SU-DHL-6 (cell line): ENCODE results near the gene CXXC4.

Experiments
- H2AFZ ChIP-seq: fragments of 200-600 bp; sonication (generic); 2 replicates; pipeline ENCODE4 v1.6.1; 2014; ENCODE audit warnings: low read depth, mild to moderate bottlenecking, moderate library complexity, mixed read lengths, antibody characterized with exemption, low read length; ENCODE audit not compliant: severe bottlenecking
- H3F3A ChIP-seq: fragments of 200-600 bp; shearing (Covaris generic); 2 replicates; pipeline ENCODE4 v1.6.0; 2016; ENCODE audit warnings: antibody characterized with exemption, mild to moderate bottlenecking; ENCODE audit not compliant: insufficient read depth
- H3K27ac ChIP-seq: fragments of 200-600 bp; sonication (generic); 2 replicates; pipeline ENCODE4 v1.5.1; 2016; ENCODE audit warnings: low read depth, mild to moderate bottlenecking, low read length, moderate library complexity, mixed read lengths
- H3K27me3 ChIP-seq: fragments of 200-600 bp; sonication (generic), shearing (Covaris generic); 2 replicates; pipeline ENCODE4 v1.6.0; 2014; ENCODE audit warnings: mild to moderate bottlenecking, low read length
- H3K36me3 ChIP-seq: fragments of 200-600 bp; sonication (generic); 2 replicates; pipeline ENCODE4 v1.6.1; 2014; ENCODE audit warnings: mild to moderate bottlenecking, low read length, mixed read lengths
- H3K4me2 ChIP-seq: fragments of 300-600, 200-600 bp; shearing (Covaris generic), sonication (generic); 2 replicates; pipeline ENCODE4 v1.6.0; 2014; ENCODE audit warnings: low read length, low read depth, mild to moderate bottlenecking; ENCODE audit not compliant: poor library complexity, severe bottlenecking
- H3K4me3 ChIP-seq: fragments of 200-600 bp; sonication (generic); 2 replicates; pipeline ENCODE4 v1.5.1; 2014; ENCODE audit warnings: antibody characterized with exemption, low read length, mild to moderate bottlenecking, mixed read lengths; ENCODE audit not compliant: insufficient read depth, poor library complexity, severe bottlenecking
- H3K79me2 ChIP-seq: fragments of 200-600 bp; sonication (generic); 2 replicates; pipeline ENCODE4 v1.6.1; 2014; ENCODE audit warnings: mild to moderate bottlenecking, low read length, moderate library complexity; ENCODE audit not compliant: insufficient read depth
- H3K9ac ChIP-seq: fragments of 200-600 bp; sonication (generic); 2 replicates; pipeline ENCODE4 v1.7.0; 2014; ENCODE audit warnings: mild to moderate bottlenecking, low read length
- H3K9me2 ChIP-seq: fragments of 200-600 bp; sonication (generic); replicated peaks from 2 replicates; pipeline ENCODE4 v1.6.1; 2014; ENCODE audit warnings: low read length; ENCODE audit not compliant: insufficient read depth
- H3K9me3 ChIP-seq: fragments of 200-600 bp; sonication (generic); 2 replicates; pipeline ENCODE4 v1.6.1; 2014; ENCODE audit warnings: low read length, mixed read lengths; ENCODE audit not compliant: insufficient read depth
- H4K20me1 ChIP-seq: fragments of 200-600 bp; sonication (generic); 2 replicates; pipeline ENCODE4 v1.6.1; 2014; ENCODE audit warnings: low read depth, mild to moderate bottlenecking, antibody characterized with exemption, low read length, moderate library complexity, mixed read lengths
- CTCF ChIP-seq: fragments of 200-600 bp; sonication (generic); IDR thresholded peaks from one replicate; pipeline ENCODE4 v1.5.1; 2017; ENCODE audit warnings: antibody characterized with exemption, mild to moderate bottlenecking, low read length, moderate library complexity; ENCODE audit not compliant: insufficient read depth, poor library complexity, severe bottlenecking
- EZH2phosphoT487 ChIP-seq: fragments of 200-600 bp; sonication (generic), shearing (Covaris generic); conservative IDR thresholded peaks from 2 replicates; pipeline ENCODE4 v1.6.1; 2018; ENCODE audit warnings: mild to moderate bottlenecking, antibody characterized with exemption, low read length, moderate library complexity, mixed read lengths

Gene CXXC4

DNA sequence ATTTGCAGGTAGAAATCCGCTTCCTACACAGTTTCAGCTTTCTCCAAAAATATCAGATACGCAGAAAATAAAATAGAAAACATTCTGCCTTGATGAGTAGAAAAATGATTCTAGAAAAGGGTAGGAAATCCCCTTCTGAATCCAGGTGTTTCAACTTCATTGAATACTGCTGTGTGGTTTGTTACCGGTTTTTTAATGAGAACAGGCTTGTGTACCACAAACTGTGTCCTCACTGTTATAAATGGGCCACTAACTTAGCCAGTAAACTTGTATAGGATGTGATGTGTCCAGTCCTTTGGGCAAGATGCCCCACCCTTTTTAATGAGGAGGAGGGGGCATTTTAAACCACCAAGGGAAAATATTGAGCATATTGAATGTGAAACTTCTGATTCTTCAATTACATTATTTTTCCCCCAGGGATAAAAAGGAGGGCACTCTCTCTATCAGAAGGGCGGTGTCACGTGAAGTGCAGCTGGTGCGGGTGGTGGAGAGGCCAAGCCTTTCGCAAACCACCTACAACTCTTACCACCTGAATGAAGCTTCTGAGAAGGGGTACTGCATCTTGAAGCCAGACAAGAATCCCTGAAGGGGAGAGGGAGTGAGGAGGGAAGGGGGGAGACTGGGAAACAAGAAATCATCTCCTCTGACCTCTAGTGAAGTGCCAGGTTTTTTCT, 4.5 kb downstream of the CXXC4 start:
- Histone ChIP-seq H2AFZ (peak overlapping the region; percentile 31), H3K9ac (peak overlapping the region; percentile 66), H3K27me3 (no peaks in the 10 kb centered on the region), H3F3A (peaks cover 33% of the 10 kb centered on the region), H3K36me3 (no peaks in the 10 kb centered on the region), H3K27ac (peak overlapping the region; percentile 92), H3K9me2 (no peaks in the 10 kb centered on the region), H4K20me1 (no peaks in the 10 kb centered on the region), H3K4me2 (peak overlapping the region; percentile 82), H3K79me2 (no peaks in the 10 kb centered on the region), H3K9me3 (no peaks in the 10 kb centered on the region), H3K4me3 (peak overlapping the region; percentile 59)
- no peak for TF ChIP-seq EZH2phosphoT487
- TF ChIP-seq CTCF = no peak

GRCh38 chr4:104489731-104490095, 5.0 kb downstream of the CXXC4 start:
- peak overlapping the region; percentile 92 for H3K27ac ChIP-seq
- H3K4me3 ChIP-seq = peak overlapping the region; percentile 59
- peaks cover 33% of the 10 kb centered on the region for H3F3A ChIP-seq
- TF ChIP-seq CTCF (no peak), EZH2phosphoT487 (no peak)
- no peaks in the 10 kb centered on the region for H3K79me2 ChIP-seq
- no peaks in the 10 kb centered on the region for H4K20me1 ChIP-seq
- H3K9me2 ChIP-seq = no peaks in the 10 kb centered on the region
- peak overlapping the region; percentile 82 for H3K4me2 ChIP-seq
- H2AFZ ChIP-seq = no peak overlapping the region
- H3K9me3 ChIP-seq = no peaks in the 10 kb centered on the region
- H3K27me3 ChIP-seq = no peaks in the 10 kb centered on the region
- H3K36me3 ChIP-seq = no peaks in the 10 kb centered on the region
- H3K9ac ChIP-seq = no peak overlapping the region

DNA sequence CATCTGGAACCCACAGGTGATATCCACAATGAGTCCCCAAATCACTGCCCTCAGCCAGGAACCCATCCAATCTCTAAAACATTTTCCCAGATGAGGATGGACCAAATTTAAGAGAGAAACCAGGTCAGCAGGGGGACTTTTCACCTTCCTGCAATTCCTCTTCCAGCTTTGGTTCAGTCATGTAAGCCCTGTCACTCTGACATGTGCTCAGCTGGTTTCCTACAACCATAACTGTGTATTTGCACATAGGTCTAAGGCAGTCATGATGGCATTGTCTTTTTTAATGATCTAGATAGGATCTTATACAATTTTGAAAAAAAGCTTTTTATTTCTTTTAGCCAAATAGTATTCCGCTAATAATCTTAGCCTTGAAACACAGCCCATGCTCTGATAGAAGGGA, 6.5 kb downstream of the CXXC4 start:
- Histone ChIP-seq H3K4me2 (peak overlapping the region; percentile 5), H2AFZ (no peak overlapping the region)

More for the DNA sequence above, 6.5 kb downstream of the CXXC4 start:
- Histone ChIP-seq H3K79me2 (no peaks in the 10 kb centered on the region), H3K27me3 (no peaks in the 10 kb centered on the region), H3K9me3 (no peaks in the 10 kb centered on the region), H3K9me2 (no peaks in the 10 kb centered on the region), H3K9ac (no peak overlapping the region), H3F3A (peaks cover 28% of the 10 kb centered on the region), H3K36me3 (no peaks in the 10 kb centered on the region), H3K4me3 (no peak overlapping the region), H3K27ac (no peak overlapping the region), H4K20me1 (no peaks in the 10 kb centered on the region)
- no peak for TF ChIP-seq EZH2phosphoT487
- no peak for TF ChIP-seq CTCF
